K562 (cell line): Measurements from ENCODE around the gene IGF1R. TPM values are rescaled to one million over a fixed set of nuclear protein-coding genes. Genes with fewer than 3 reads are reported as not detected.

ENCODE experiments used
- BACH1 ChIP-seq: fragments of 200-800 bp; sonication (Bioruptor generic); IDR thresholded peaks from 2 replicates; pipeline ENCODE4 v1.6.1; 2016; ENCODE audit warnings: missing genetic modification characterization, missing compliant biosample characterization
- CBFA2T2 ChIP-seq: fragments of 450-650 bp; conservative IDR thresholded peaks from 2 replicates; pipeline ENCODE4 v1.6.1; 2017; ENCODE audit warnings: mild to moderate bottlenecking
- CBFA2T3 ChIP-seq: fragments of 450-650 bp; IDR thresholded peaks from 2 replicates; pipeline ENCODE4 v1.6.1; 2017
- CBX5 ChIP-seq: IDR thresholded peaks from 2 replicates; pipeline ENCODE4 v1.6.1; 2014; ENCODE audit warnings: low read depth, borderline replicate concordance
- CCNT2 ChIP-seq: IDR thresholded peaks from 2 replicates; pipeline ENCODE4 v1.6.1; 2011; ENCODE audit warnings: borderline replicate concordance, low read depth, mild to moderate bottlenecking, moderate library complexity, mixed read lengths, low read length; ENCODE audit not compliant: insufficient read length; ENCODE audit errors: extremely low read depth
- CEBPB ChIP-seq: fragments of 450-650 bp; IDR thresholded peaks from 2 replicates; pipeline ENCODE4 v1.6.1; 2016; ENCODE audit warnings: missing genetic modification characterization, missing compliant biosample characterization
- GTF2F1 ChIP-seq: IDR thresholded peaks from 2 replicates; pipeline ENCODE4 v1.6.1; 2011; ENCODE audit warnings: low read depth, low read length, improper control_type of control experiment
- KLF16 ChIP-seq: IDR thresholded peaks from 2 replicates; pipeline ENCODE4 v1.6.1; 2016; ENCODE audit warnings: antibody characterized with exemption
- MYC ChIP-seq, 2 experiments: fragments of 250-450 bp in 1 of 2; sonication (Bioruptor Pico) in 1 of 2; IDR thresholded peaks; 2 replicates each; pipeline versions ENCODE4 v1.5.1 to v1.6.1; 2012 to 2021; ENCODE audit warnings: low read depth in 2 of 2, borderline replicate concordance in 1 of 2, improper control_type of control experiment in 1 of 2, low read length in 1 of 2, mild to moderate bottlenecking in 1 of 2, moderate library complexity in 1 of 2
- NELFE ChIP-seq: IDR thresholded peaks from 2 replicates; pipeline ENCODE4 v1.6.1; 2011; ENCODE audit warnings: mild to moderate bottlenecking; ENCODE audit not compliant: insufficient read depth, insufficient read length
- PKNOX1 ChIP-seq: fragments of 450-650 bp; IDR thresholded peaks from 2 replicates; pipeline ENCODE4 v1.6.1; 2016
- RB1 ChIP-seq: fragments of 450-650 bp; IDR thresholded peaks from 2 replicates; pipeline ENCODE4 v1.6.1; 2017; ENCODE audit warnings: low read depth, mild to moderate bottlenecking
- RBM17 ChIP-seq: fragments of 200-400 bp; formaldehyde crosslinking; IDR thresholded peaks from 2 replicates; pipeline ENCODE4 v1.6.1; 2017; ENCODE audit warnings: low read depth, mild to moderate bottlenecking, low read length, borderline replicate concordance
- SPI1 ChIP-seq: IDR thresholded peaks from 2 replicates; pipeline ENCODE4 v1.6.1; 2011; ENCODE audit warnings: low read depth, low read length, control low read depth, borderline replicate concordance
- TBL1XR1 ChIP-seq, 2 experiments: IDR thresholded peaks; 2 replicates each; pipeline ENCODE4 v1.6.1; 2012; ENCODE audit warnings: improper control_type of control experiment in 2 of 2, low read length in 2 of 2, mild to moderate bottlenecking in 1 of 2
- ZBTB9 ChIP-seq: fragments of 450-650 bp; formaldehyde crosslinking; IDR thresholded peaks from 2 replicates; pipeline ENCODE4 v1.4.0; 2020; ENCODE audit warnings: mild to moderate bottlenecking, moderate library complexity
- ZNF512 ChIP-seq: IDR thresholded peaks from 2 replicates; pipeline ENCODE4 v1.6.1; 2016; ENCODE audit warnings: missing genetic modification characterization, missing compliant biosample characterization
- ZNF592 ChIP-seq: fragments of 450-650 bp; IDR thresholded peaks from 2 replicates; pipeline ENCODE4 v1.6.1; 2017; ENCODE audit warnings: antibody characterized with exemption, mild to moderate bottlenecking
- ZSCAN32 ChIP-seq: fragments of 450-650 bp; formaldehyde crosslinking; IDR thresholded peaks from 2 replicates; pipeline ENCODE4 v1.4.0; 2020; ENCODE audit warnings: mild to moderate bottlenecking, moderate library complexity
- polyA plus RNA-seq, 8 experiments: library from polyadenylated mRNA; depleted of rRNA in 4 of 8; stranded (reverse) in 5 of 8; unstranded in 3 of 8; fragments of >200 nt; fragmentation: Nextera tagmentation in 2 of 8; fragmentation: Illumina TruSeq in 1 of 8; extraction: Ambion mirVana in 2 of 8; extraction: Trizol in 1 of 8; gene quantifications; 2 replicates each; pipeline versions ENCODE4 v1.2.1 to v1.2.3, GENCODE V29; 2011 to 2014; ENCODE audit warnings: inconsistent platforms in 1 of 8, missing spikeins in 1 of 8
- total RNA-seq, 7 experiments: library from RNA; depleted of rRNA in 6 of 7; stranded (reverse); fragments of >200 nt in 6 of 7; fragmentation: Illumina TruSeq in 2 of 7; extraction: Trizol in 2 of 7; gene quantifications; 2 replicates each; pipeline versions ENCODE4 v1.2.1 to v1.2.3, GENCODE V29; 2011 to 2021; ENCODE audit warnings: low replicate concordance in 1 of 7

IGF1R gene
- total and polyA plus RNA-seq, 9 of the 15 experiments (the other 6 are each of a cell fraction or from before 2014, with no cell fraction given): 0.35 to 8.0 (median 1.6) TPM

GRCh38 chr15:98647774-98648653 lies at the start of gene IGF1R (continued):
- TF ChIP-seq ZNF592 (no peak), SPI1 (no peak), MYC (IDR thresholded peaks at IDR 0.05; ENCODE audit: low read depth, low read length) (no peak; the same call in 1 of the 2 replicates), MYC (CRISPR knock-in tag; IDR thresholded peaks at IDR 0.05; ENCODE audit: borderline replicate concordance, low read depth) (no peak), RB1 (peak; percentile 66), CEBPB (no peak), PKNOX1 (no peak), CBX5 (no peak), KLF16 (no peak), RBM17 (no peak), ZNF512 (tag) (no peak), BACH1 (tag) (no peak), ZBTB9 (no peak), ZSCAN32 (CRISPR knock-in tag) (no peak), CCNT2 (peak; percentile 83), GTF2F1 (no peak), TBL1XR1 (IDR thresholded peaks at IDR 0.05; ENCODE audit: low read length in 2 of 2) (no peak), CBFA2T3 (no peak), CBFA2T2 (no peak), NELFE (no peak)
